Parathyroid adenoma (tissue), 2 donors: Measurements from ENCODE around the gene HBA1.
"Not testable (repeated sequence)": the region's sequence is repeated elsewhere in the genome, so short reads cannot be mapped to it uniquely, and the experiment has no call there.

ENCODE experiments used
- H2AFZ ChIP-seq: fragments of 300-600 bp; sonication (generic); one replicate; pipeline ENCODE4 v1.7.0; 2017; ENCODE audit warnings: antibody characterized with exemption, mild to moderate bottlenecking
- H3K27ac ChIP-seq: fragments of 300-600 bp; sonication (generic); one replicate; pipeline ENCODE4 v1.7.0; 2017
- H3K27me3 ChIP-seq: fragments of 300-600 bp; sonication (generic); one replicate; pipeline ENCODE4 v1.7.0; 2017; ENCODE audit warnings: low read length; ENCODE audit not compliant: control insufficient read depth, insufficient read depth
- H3K36me3 ChIP-seq: fragments of 300-600 bp; sonication (generic); one replicate; pipeline ENCODE4 v1.7.0; 2017; ENCODE audit warnings: low read length; ENCODE audit not compliant: control insufficient read depth, insufficient read depth
- H3K4me1 ChIP-seq: fragments of 300-600 bp; sonication (generic); one replicate; pipeline ENCODE4 v1.7.0; 2017; ENCODE audit warnings: control low read depth
- H3K4me2 ChIP-seq: fragments of 300-600 bp; sonication (generic); one replicate; pipeline ENCODE4 v1.7.0; 2017; ENCODE audit warnings: low read length
- H3K4me3 ChIP-seq: fragments of 300-600 bp; sonication (generic); one replicate; pipeline ENCODE4 v1.7.0; 2017; ENCODE audit warnings: low read depth, low read length
- H3K79me2 ChIP-seq: fragments of 300-600 bp; sonication (generic); one replicate; pipeline ENCODE4 v1.7.0; 2017; ENCODE audit warnings: control low read depth
- H3K9ac ChIP-seq: fragments of 300-600 bp; sonication (generic); one replicate; pipeline ENCODE4 v1.7.0; 2017; ENCODE audit warnings: mild to moderate bottlenecking
- H3K9me3 ChIP-seq: fragments of 300-600 bp; sonication (generic); one replicate; pipeline ENCODE4 v1.7.0; 2017; ENCODE audit warnings: low read length; ENCODE audit not compliant: control insufficient read depth
- TF ChIP-seq, protein P1 (sequence below): fragments of 300-600 bp; sonication (generic); IDR thresholded peaks from one replicate; pipeline ENCODE4 v1.7.0; 2017; ENCODE audit warnings: antibody characterized with exemption, mild to moderate bottlenecking
- donor health status: primary hyperparathyroidism.

The HBA1 gene

DNA sequence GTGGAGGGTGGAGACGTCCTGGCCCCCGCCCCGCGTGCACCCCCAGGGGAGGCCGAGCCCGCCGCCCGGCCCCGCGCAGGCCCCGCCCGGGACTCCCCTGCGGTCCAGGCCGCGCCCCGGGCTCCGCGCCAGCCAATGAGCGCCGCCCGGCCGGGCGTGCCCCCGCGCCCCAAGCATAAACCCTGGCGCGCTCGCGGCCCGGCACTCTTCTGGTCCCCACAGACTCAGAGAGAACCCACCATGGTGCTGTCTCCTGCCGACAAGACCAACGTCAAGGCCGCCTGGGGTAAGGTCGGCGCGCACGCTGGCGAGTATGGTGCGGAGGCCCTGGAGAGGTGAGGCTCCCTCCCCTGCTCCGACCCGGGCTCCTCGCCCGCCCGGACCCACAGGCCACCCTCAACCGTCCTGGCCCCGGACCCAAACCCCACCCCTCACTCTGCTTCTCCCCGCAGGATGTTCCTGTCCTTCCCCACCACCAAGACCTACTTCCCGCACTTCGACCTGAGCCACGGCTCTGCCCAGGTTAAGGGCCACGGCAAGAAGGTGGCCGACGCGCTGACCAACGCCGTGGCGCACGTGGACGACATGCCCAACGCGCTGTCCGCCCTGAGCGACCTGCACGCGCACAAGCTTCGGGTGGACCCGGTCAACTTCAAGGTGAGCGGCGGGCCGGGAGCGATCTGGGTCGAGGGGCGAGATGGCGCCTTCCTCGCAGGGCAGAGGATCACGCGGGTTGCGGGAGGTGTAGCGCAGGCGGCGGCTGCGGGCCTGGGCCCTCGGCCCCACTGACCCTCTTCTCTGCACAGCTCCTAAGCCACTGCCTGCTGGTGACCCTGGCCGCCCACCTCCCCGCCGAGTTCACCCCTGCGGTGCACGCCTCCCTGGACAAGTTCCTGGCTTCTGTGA, at the start of gene HBA1:
TSS of gene HBA1 (plus strand) at position 204 of the 906 bp plus-strand sequence. CDS start at position 241, 37 bp downstream.
- not testable (repeated sequence) for H3K79me2 ChIP-seq, H3K27ac ChIP-seq, H3K9ac ChIP-seq, H3K9me3 ChIP-seq, H2AFZ ChIP-seq, H3K4me2 ChIP-seq, H3K27me3 ChIP-seq, H3K4me1 ChIP-seq, H3K4me3 ChIP-seq, H3K36me3 ChIP-seq

DNA sequence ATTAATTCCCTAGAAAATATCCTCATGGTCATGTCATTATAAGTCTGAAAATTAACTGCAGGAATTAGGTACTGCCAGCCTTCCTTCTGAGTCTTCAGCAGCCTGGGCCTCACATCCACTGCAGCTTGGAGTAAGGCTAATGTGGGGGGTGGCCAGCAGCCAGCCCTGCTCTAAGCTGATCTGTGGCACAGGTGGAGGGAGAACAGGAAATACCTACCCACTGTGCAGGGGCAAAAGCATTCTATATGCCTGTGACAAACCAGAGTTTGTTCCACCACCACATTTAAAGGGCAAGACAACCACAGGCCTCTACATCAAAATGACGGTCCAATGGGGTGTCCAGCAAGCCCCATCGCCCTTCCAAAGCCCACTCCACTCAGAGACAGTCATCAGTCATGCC, 47.4 kb upstream of the HBA1 start:
- Histone ChIP-seq H3K27ac (no peak overlapping the region), H3K9me3 (no peaks in the 10 kb centered on the region), H3K4me3 (no peak overlapping the region), H3K4me1 (no peaks in the 10 kb centered on the region), H3K27me3 (no peaks in the 10 kb centered on the region), H3K79me2 (peaks cover 5% of the 10 kb centered on the region), H3K9ac (no peak overlapping the region), H3K36me3 (no peaks in the 10 kb centered on the region), H3K4me2 (no peak overlapping the region), H2AFZ (no peak overlapping the region)
- TF ChIP-seq, protein P1, sequence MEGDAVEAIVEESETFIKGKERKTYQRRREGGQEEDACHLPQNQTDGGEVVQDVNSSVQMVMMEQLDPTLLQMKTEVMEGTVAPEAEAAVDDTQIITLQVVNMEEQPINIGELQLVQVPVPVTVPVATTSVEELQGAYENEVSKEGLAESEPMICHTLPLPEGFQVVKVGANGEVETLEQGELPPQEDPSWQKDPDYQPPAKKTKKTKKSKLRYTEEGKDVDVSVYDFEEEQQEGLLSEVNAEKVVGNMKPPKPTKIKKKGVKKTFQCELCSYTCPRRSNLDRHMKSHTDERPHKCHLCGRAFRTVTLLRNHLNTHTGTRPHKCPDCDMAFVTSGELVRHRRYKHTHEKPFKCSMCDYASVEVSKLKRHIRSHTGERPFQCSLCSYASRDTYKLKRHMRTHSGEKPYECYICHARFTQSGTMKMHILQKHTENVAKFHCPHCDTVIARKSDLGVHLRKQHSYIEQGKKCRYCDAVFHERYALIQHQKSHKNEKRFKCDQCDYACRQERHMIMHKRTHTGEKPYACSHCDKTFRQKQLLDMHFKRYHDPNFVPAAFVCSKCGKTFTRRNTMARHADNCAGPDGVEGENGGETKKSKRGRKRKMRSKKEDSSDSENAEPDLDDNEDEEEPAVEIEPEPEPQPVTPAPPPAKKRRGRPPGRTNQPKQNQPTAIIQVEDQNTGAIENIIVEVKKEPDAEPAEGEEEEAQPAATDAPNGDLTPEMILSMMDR = no peak

DNA sequence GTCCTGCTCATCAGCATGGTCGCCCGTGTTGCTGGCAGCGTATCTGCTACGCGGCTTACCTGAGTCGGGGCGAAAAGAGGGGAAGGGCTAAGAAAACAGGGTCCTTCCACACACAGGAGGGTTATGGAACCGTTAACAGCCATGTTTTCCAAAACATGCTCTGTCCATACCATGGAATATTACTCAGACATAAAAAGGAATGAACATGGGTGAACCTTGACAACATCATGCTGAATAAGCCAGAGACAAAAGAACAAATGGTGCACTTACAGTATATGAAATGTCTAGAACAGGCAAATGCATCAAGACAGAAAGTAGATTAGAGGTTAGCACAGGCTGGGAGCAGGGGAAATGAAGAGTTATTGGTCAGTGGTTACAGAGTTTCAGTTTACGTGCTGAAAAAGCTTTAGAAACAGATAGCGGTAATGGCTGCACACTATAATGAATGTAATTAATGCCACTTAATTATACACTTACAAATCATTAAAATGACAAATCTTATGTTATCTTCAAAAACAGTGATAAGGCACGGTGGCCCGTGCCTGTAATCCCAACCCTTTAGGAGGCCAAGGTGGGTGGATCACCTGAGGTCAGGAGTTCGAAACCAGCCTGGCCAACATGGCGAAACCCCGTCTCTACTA, 45.8 kb upstream of the HBA1 start:
- Histone ChIP-seq H3K79me2 (peaks cover 7% of the 10 kb centered on the region), H3K4me2 (no peak overlapping the region), H2AFZ (no peak overlapping the region), H3K4me3 (no peak overlapping the region), H3K27me3 (no peaks in the 10 kb centered on the region), H3K27ac (no peak overlapping the region), H3K9ac (no peak overlapping the region), H3K9me3 (no peaks in the 10 kb centered on the region), H3K36me3 (no peaks in the 10 kb centered on the region), H3K4me1 (no peaks in the 10 kb centered on the region)
- TF ChIP-seq, protein P1 = no peak

DNA sequence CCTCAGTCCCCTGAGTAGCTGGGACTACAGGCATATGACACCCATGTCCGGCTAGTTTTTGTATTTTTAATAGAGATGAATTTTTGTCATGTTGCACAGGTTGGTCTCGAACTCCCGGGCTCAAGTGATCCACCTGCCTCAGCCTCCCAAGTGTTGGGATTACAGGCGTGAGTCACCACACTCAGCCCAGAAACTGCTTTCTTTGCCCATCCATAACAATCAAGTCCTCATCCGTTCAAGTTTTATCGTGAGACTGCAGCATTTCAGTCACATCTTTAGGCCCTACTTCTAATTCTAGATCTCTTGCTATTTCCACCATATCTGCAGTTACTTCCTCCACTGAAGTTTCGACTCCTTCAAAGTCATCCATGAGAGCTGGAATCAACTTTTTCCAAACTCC, 44.4 kb upstream of the HBA1 start:
- Histone ChIP-seq H3K36me3 (no peaks in the 10 kb centered on the region), H3K4me3 (no peak overlapping the region), H3K79me2 (peaks cover 7% of the 10 kb centered on the region), H3K27me3 (no peaks in the 10 kb centered on the region), H3K9ac (no peak overlapping the region), H2AFZ (no peak overlapping the region), H3K4me1 (no peaks in the 10 kb centered on the region), H3K27ac (no peak overlapping the region), H3K4me2 (no peak overlapping the region), H3K9me3 (no peaks in the 10 kb centered on the region)
- TF ChIP-seq, protein P1 = no peak

DNA sequence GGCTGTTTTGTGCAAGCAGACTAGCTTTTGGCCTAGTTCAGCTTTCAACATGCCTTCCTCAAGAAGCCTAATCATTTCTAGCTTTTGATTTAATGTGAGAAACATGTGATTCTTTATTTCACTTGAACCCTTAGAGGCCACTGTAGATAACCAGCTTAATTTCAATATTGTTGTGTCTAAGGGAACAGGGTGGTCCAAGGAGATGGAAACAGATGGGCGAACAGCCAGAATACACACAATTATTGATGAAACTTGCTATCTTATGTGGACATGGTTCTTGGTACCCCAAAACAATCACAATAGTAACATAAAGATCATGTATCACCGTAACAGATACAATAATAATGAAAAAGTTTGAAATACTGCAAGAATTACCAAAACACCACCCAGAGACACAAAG, 42.8 kb upstream of the HBA1 start:
- H3K36me3 ChIP-seq = no peaks in the 10 kb centered on the region
- no peak overlapping the region for H3K4me3 ChIP-seq
- no peak overlapping the region for H2AFZ ChIP-seq
- H3K27ac ChIP-seq = no peak overlapping the region
- H3K9me3 ChIP-seq = no peaks in the 10 kb centered on the region
- TF ChIP-seq, protein P1 = no peak
- peaks cover 10% of the 10 kb centered on the region for H3K79me2 ChIP-seq
- no peak overlapping the region for H3K9ac ChIP-seq
- no peak overlapping the region for H3K4me2 ChIP-seq
- H3K4me1 ChIP-seq = no peaks in the 10 kb centered on the region
- H3K27me3 ChIP-seq = no peaks in the 10 kb centered on the region
